Thyroid gland (tissue), 4 donors: ENCODE measurements around the gene PATJ. TPM values are rescaled to one million over a fixed set of nuclear protein-coding genes. Genes with fewer than 3 reads are reported as not detected.
A peak's percentile ranks its signal among the peaks of the same experiment; 100 is the strongest.

Source experiments
- DNase-seq, 2 donors: peaks; one replicate each; pipeline ENCODE4 v3.0.0-alpha.2; 2019
- H3K27ac ChIP-seq, 3 donors: fragments of 200-600 bp; sonication (generic); 1 replicate in 2 of 3; 2 replicates in 1 of 3; pipeline ENCODE4 v1.5.1; 2016 to 2019; ENCODE audit warnings: mild to moderate bottlenecking in 1 of 3, moderate library complexity in 1 of 3
- H3K27me3 ChIP-seq: fragments of 200-600 bp; sonication (generic); one replicate; pipeline ENCODE4 v1.5.1; 2019
- H3K36me3 ChIP-seq, 2 donors: fragments of 200-600 bp; sonication (generic); one replicate each; pipeline ENCODE4 v1.5.1; 2016 to 2019
- H3K4me1 ChIP-seq, 2 donors: fragments of 200-600 bp; sonication (generic); one replicate each; pipeline ENCODE4 v1.5.1; 2017 to 2019
- H3K4me3 ChIP-seq, 3 donors: fragments of 200-600 bp; sonication (generic); replicated peaks in 1 of 3; 1 replicate in 2 of 3; 2 replicates in 1 of 3; pipeline ENCODE4 v1.5.1; 2016; ENCODE audit warnings: mild to moderate bottlenecking in 1 of 3
- H3K9me3 ChIP-seq: fragments of 200-600 bp; sonication (generic); one replicate; pipeline ENCODE4 v1.5.1; 2017
- CTCF ChIP-seq, 6 experiments: fragments of 200-600 bp in 3 of 6; fragments of 450-650 bp in 3 of 6; sonication (generic) in 3 of 6; IDR thresholded peaks; one replicate each; pipeline ENCODE4 v1.5.1; 2016 to 2019; ENCODE audit warnings: antibody characterized with exemption in 6 of 6, mild to moderate bottlenecking in 2 of 6, inconsistent platforms in 1 of 6, moderate library complexity in 1 of 6
- POLR2A ChIP-seq, 2 donors: fragments of 450-650 bp; IDR thresholded peaks; one replicate each; pipeline ENCODE4 v1.6.1; 2017; ENCODE audit warnings: antibody characterized with exemption in 2 of 2, mild to moderate bottlenecking in 2 of 2, moderate library complexity in 1 of 2
- WGBS, 2 donors: methylation state at CpG; one replicate each; pipeline ENCODE4 v1.1.5; 2017; 5-methylcytosine and 5-hydroxymethylcytosine counted together
- intact Hi-C: fragments of 100-400 bp; cut with DNase I; formaldehyde crosslinking; loops from one replicate; pipeline ENCODE4 v1.15.1; 2023
- total RNA-seq, 4 donors: library from RNA; depleted of rRNA; stranded (reverse); fragments of >200 nt; gene quantifications; one replicate each; pipeline ENCODE4 v1.2.3, GENCODE V29; 2016

Gene PATJ
- total RNA-seq, 4 donors from 2014 or later: 94.7 to 221 (median 119) TPM

- 93 to 99% methylated on average over 2 of the region's 2 CpGs for WGBS, 2 donors
- H3K36me3 ChIP-seq: no peaks in the 10 kb centered on the region
- no peak overlapping the region for H3K27ac ChIP-seq
- no peaks in the 10 kb centered on the region for H3K9me3 ChIP-seq
- no peak overlapping the region for H3K4me3 ChIP-seq
- DNase-seq: no peak
- peaks cover 20 to 22% of the 10 kb centered on the region in 2 donors for H3K4me1 ChIP-seq
- TF ChIP-seq CTCF (IDR thresholded peaks at IDR 0.05) (no peak), POLR2A (IDR thresholded peaks at IDR 0.05) (no peak)
- intact Hi-C loops: no loop called here
- H3K27me3 ChIP-seq: no peaks in the 10 kb centered on the region
These were observed 211.0 kb downstream of the PATJ start for GRCh38 chr1:61953076-61953789.

GRCh38 chr1:61953790-61954150, 211.5 kb downstream of the PATJ start:
- DNase-seq: no peak
- intact Hi-C loops: no loop called here
- no peaks in the 10 kb centered on the region for H3K36me3 ChIP-seq
- no peak overlapping the region for H3K27ac ChIP-seq
- no peak overlapping the region for H3K4me3 ChIP-seq
- TF ChIP-seq CTCF (IDR thresholded peaks at IDR 0.05) (no peak), POLR2A (IDR thresholded peaks at IDR 0.05) (no peak)
- H3K9me3 ChIP-seq: no peaks in the 10 kb centered on the region
- H3K4me1 ChIP-seq: peaks cover 20 to 22% of the 10 kb centered on the region in 2 donors
- WGBS, 2 donors: 96 to 97% methylated on average over 3 of the region's 3 CpGs
- H3K27me3 ChIP-seq: no peaks in the 10 kb centered on the region

GRCh38 chr1:61955261-61955660, 213.0 kb downstream of the PATJ start:
- intact Hi-C loops: no loop called here
- Histone ChIP-seq H3K27me3 (no peaks in the 10 kb centered on the region), H3K36me3 (no peaks in the 10 kb centered on the region), H3K9me3 (no peaks in the 10 kb centered on the region), H3K4me1 (peaks cover 20 to 22% of the 10 kb centered on the region in 2 donors), H3K4me3 (no peak overlapping the region), H3K27ac (no peak overlapping the region)
- no peak for DNase-seq
- no peak for TF ChIP-seq CTCF (IDR thresholded peaks at IDR 0.05)
- TF ChIP-seq POLR2A (IDR thresholded peaks at IDR 0.05): no peak
- 89 to 92% methylated on average over 1 of the region's 1 CpG for WGBS, 2 donors

GRCh38 chr1:61956016-61956645, 213.9 kb downstream of the PATJ start:
- WGBS, 2 donors: 90 to 92% methylated on average over 6 of the region's 6 CpGs
- no peak for DNase-seq
- Histone ChIP-seq H3K9me3 (no peaks in the 10 kb centered on the region), H3K27ac (peak overlapping the region in 1 of 3 donors; percentile 49), H3K4me3 (no peak overlapping the region), H3K4me1 (peaks cover 13 to 19% of the 10 kb centered on the region in 2 donors), H3K36me3 (no peaks in the 10 kb centered on the region), H3K27me3 (no peaks in the 10 kb centered on the region)
- intact Hi-C loops: no loop called here
- TF ChIP-seq CTCF (IDR thresholded peaks at IDR 0.05) (no peak), POLR2A (IDR thresholded peaks at IDR 0.05) (no peak)

GRCh38 chr1:61956784-61957183, 214.5 kb downstream of the PATJ start:
- DNase-seq: no peak
- WGBS, 2 donors: 37 to 41% methylated on average over 2 of the region's 2 CpGs
- Histone ChIP-seq H3K27me3 (no peaks in the 10 kb centered on the region), H3K4me1 (peaks cover 7 to 17% of the 10 kb centered on the region in 2 donors), H3K9me3 (no peaks in the 10 kb centered on the region), H3K4me3 (no peak overlapping the region), H3K27ac (peak overlapping the region in 1 of 3 donors; percentile 49), H3K36me3 (no peaks in the 10 kb centered on the region)
- TF ChIP-seq POLR2A (IDR thresholded peaks at IDR 0.05) (no peak), CTCF (IDR thresholded peaks at IDR 0.05) (no peak)
- intact Hi-C loops: no loop called here
